H9 (cell line): ENCODE data around the gene ZNF683. TPM values are rescaled to one million over a fixed set of nuclear protein-coding genes. Genes with fewer than 3 reads are reported as not detected.

Experiments used
- DNase-seq: peaks from one replicate; pipeline ENCODE4 v3.0.0-alpha.2; 2017
- H2AFZ ChIP-seq: one replicate; pipeline ENCODE4 v1.6.1; 2013; ENCODE audit warnings: mild to moderate bottlenecking, low read length, control low read depth, moderate library complexity
- H2AK5ac ChIP-seq: 2 replicates; pipeline ENCODE4 v1.6.1; 2013; ENCODE audit warnings: low read length, control low read depth, mixed read lengths; ENCODE audit not compliant: insufficient read length
- H2BK120ac ChIP-seq: one replicate; pipeline ENCODE4 v1.6.1; 2013; ENCODE audit warnings: low read depth, mild to moderate bottlenecking, low read length, control low read depth, inconsistent platforms; ENCODE audit not compliant: poor library complexity, severe bottlenecking
- H2BK12ac ChIP-seq: 2 replicates; pipeline ENCODE4 v1.6.1; 2013; ENCODE audit warnings: low read length, control low read depth, mixed read lengths, low read depth; ENCODE audit not compliant: insufficient read length
- H2BK15ac ChIP-seq: 2 replicates; pipeline ENCODE4 v1.6.1; 2013; ENCODE audit warnings: low read depth, low read length, control low read depth
- H2BK20ac ChIP-seq: one replicate; pipeline ENCODE4 v1.6.1; 2013; ENCODE audit warnings: low read depth, mild to moderate bottlenecking, low read length, control low read depth, inconsistent platforms; ENCODE audit not compliant: poor library complexity, severe bottlenecking
- H2BK5ac ChIP-seq: 2 replicates; pipeline ENCODE4 v1.6.1; 2013; ENCODE audit warnings: low read length, control low read depth, mixed read lengths; ENCODE audit not compliant: insufficient read length
- H3K14ac ChIP-seq: 2 replicates; pipeline ENCODE4 v1.6.1; 2013; ENCODE audit warnings: low read length, control low read depth; ENCODE audit not compliant: insufficient read depth
- H3K18ac ChIP-seq: 2 replicates; pipeline ENCODE4 v1.6.1; 2013; ENCODE audit warnings: low read depth, mild to moderate bottlenecking, mixed read lengths, low read length, control low read depth; ENCODE audit not compliant: insufficient read length
- H3K23ac ChIP-seq: 2 replicates; pipeline ENCODE4 v1.6.1; 2013; ENCODE audit warnings: low read length, control low read depth, mixed read lengths, low read depth; ENCODE audit not compliant: insufficient read length
- H3K23me2 ChIP-seq: 2 replicates; pipeline ENCODE4 v1.6.1; 2013; ENCODE audit warnings: low read depth, mild to moderate bottlenecking, mixed read lengths, low read length, control low read depth; ENCODE audit not compliant: insufficient read length, poor library complexity, severe bottlenecking
- H3K27ac ChIP-seq: 2 replicates; pipeline ENCODE4 v1.5.1; 2013; ENCODE audit warnings: low read length, control low read depth, mixed read lengths, low read depth; ENCODE audit not compliant: insufficient read length
- H3K27me3 ChIP-seq: 2 replicates; pipeline ENCODE4 v1.6.1; 2013; ENCODE audit warnings: low read length, control low read depth, inconsistent platforms; ENCODE audit not compliant: insufficient read depth
- H3K4ac ChIP-seq: 2 replicates; pipeline ENCODE4 v1.6.1; 2013; ENCODE audit warnings: low read depth, mild to moderate bottlenecking, control low read depth, inconsistent platforms, low read length, moderate library complexity
- H3K4me1 ChIP-seq: 2 replicates; pipeline ENCODE4 v1.6.1; 2013; ENCODE audit warnings: low read length, control low read depth, inconsistent platforms; ENCODE audit not compliant: insufficient read depth
- H3K4me2 ChIP-seq: 2 replicates; pipeline ENCODE4 v1.6.1; 2013; ENCODE audit warnings: low read length, control low read depth, mixed read lengths; ENCODE audit not compliant: insufficient read length, insufficient read depth
- H3K56ac ChIP-seq: 2 replicates; pipeline ENCODE4 v1.6.1; 2013; ENCODE audit warnings: low read depth, mild to moderate bottlenecking, mixed read lengths, low read length, control low read depth; ENCODE audit not compliant: insufficient read length
- H3K79me1 ChIP-seq: 2 replicates; pipeline ENCODE4 v1.6.1; 2013; ENCODE audit warnings: low read depth, mild to moderate bottlenecking, moderate library complexity, low read length, control low read depth, inconsistent platforms; ENCODE audit not compliant: insufficient read depth, poor library complexity, severe bottlenecking
- H3K79me2 ChIP-seq: 2 replicates; pipeline ENCODE4 v1.6.1; 2013; ENCODE audit warnings: low read length, control low read depth, inconsistent platforms; ENCODE audit not compliant: insufficient read depth
- H3K9ac ChIP-seq: 2 replicates; pipeline ENCODE4 v1.6.1; 2013; ENCODE audit warnings: low read length, control low read depth, mixed read lengths; ENCODE audit not compliant: insufficient read length; ENCODE audit errors: extremely low read depth
- H3K9me3 ChIP-seq: one replicate; pipeline ENCODE4 v1.6.1; 2013; ENCODE audit warnings: low read depth, low read length, inconsistent platforms; ENCODE audit not compliant: control insufficient read depth
- H3T11ph ChIP-seq: one replicate; pipeline ENCODE4 v1.6.1; 2013; ENCODE audit warnings: mild to moderate bottlenecking, low read length, control low read depth, inconsistent platforms
- H4K20me1 ChIP-seq: one replicate; pipeline ENCODE4 v1.6.1; 2013; ENCODE audit not compliant: control insufficient read depth, insufficient read length, insufficient read depth
- H4K5ac ChIP-seq: 2 replicates; pipeline ENCODE4 v1.6.1; 2013; ENCODE audit warnings: low read depth, mild to moderate bottlenecking, mixed read lengths, low read length, control low read depth; ENCODE audit not compliant: insufficient read length
- H4K8ac ChIP-seq: replicated peaks from 2 replicates; pipeline ENCODE4 v1.6.1; 2013; ENCODE audit warnings: low read length, control low read depth, mixed read lengths, low read depth; ENCODE audit not compliant: insufficient read length
- H4K91ac ChIP-seq: 2 replicates; pipeline ENCODE4 v1.6.1; 2013; ENCODE audit warnings: low read depth, mild to moderate bottlenecking, moderate library complexity, mixed read lengths, low read length, control low read depth; ENCODE audit not compliant: insufficient read length
- H3K27ac Mint-ChIP-seq, 3 experiments: 2 replicates in 2 of 3; 3 replicates in 1 of 3; pipeline ENCODE4 v1.8.0; 2020 to 2021; ENCODE audit warnings: mixed read lengths in 3 of 3, mild to moderate bottlenecking in 1 of 3, moderate library complexity in 1 of 3
- H3K27me3 Mint-ChIP-seq: 2 replicates; pipeline ENCODE4 v1.8.0; 2021; ENCODE audit warnings: low read depth, mild to moderate bottlenecking, moderate library complexity, mixed read lengths
- H3K36me3 Mint-ChIP-seq, 3 experiments: 2 replicates in 2 of 3; 3 replicates in 1 of 3; pipeline ENCODE4 v1.8.0; 2020 to 2021; ENCODE audit warnings: low read depth in 3 of 3, mixed read lengths in 3 of 3; ENCODE audit not compliant: insufficient read depth in 1 of 3
- H3K4me1 Mint-ChIP-seq, 2 experiments: 2 replicates each; pipeline ENCODE4 v1.8.0; 2020; ENCODE audit warnings: mixed read lengths in 2 of 2
- H3K4me3 Mint-ChIP-seq, 2 experiments: 2 replicates in 1 of 2; 3 replicates in 1 of 2; pipeline ENCODE4 v1.8.0; 2020 to 2021; ENCODE audit warnings: mild to moderate bottlenecking in 2 of 2, mixed read lengths in 2 of 2, moderate library complexity in 1 of 2
- H3K9me3 Mint-ChIP-seq, 2 experiments: 2 replicates in 1 of 2; 3 replicates in 1 of 2; pipeline ENCODE4 v1.8.0; 2020; ENCODE audit warnings: mild to moderate bottlenecking in 2 of 2, mixed read lengths in 2 of 2, moderate library complexity in 1 of 2
- WGBS: extraction: QIAGEN DNeasy Blood & Tissue Kit; methylation state at CpG from one replicate; pipeline ENCODE4 v1.1.7; 2013; ENCODE audit warnings: missing lambda C conversion rate, low lambda C conversion rate, mixed read lengths; ENCODE audit not compliant: insufficient read length; ENCODE audit errors: extremely low coverage; 5-methylcytosine and 5-hydroxymethylcytosine counted together
- total RNA-seq: library from RNA; stranded (reverse); gene quantifications from 2 replicates; pipeline ENCODE4 v1.2.1, GENCODE V29; 2021
- TF ChIP-seq, protein P1 (sequence below): fragments of 200-600 bp; sonication (generic); conservative IDR thresholded peaks from 3 replicates; pipeline ENCODE4 v1.8.0; 2021; ENCODE audit warnings: antibody characterized with exemption, mild to moderate bottlenecking

The ZNF683 gene
- total RNA-seq, 1 experiment from 2014 or later = not detected

GRCh38 chr1:26340047-26340481, 32.5 kb downstream of the ZNF683 start:
- Histone ChIP-seq H3K79me2 (no peaks in the 10 kb centered on the region), H4K20me1 (no peaks in the 10 kb centered on the region), H3K14ac (no peak overlapping the region), H4K91ac (no peak overlapping the region), H3K27ac (no peak overlapping the region), H3K18ac (no peak overlapping the region), H3K23ac (no peak overlapping the region), H4K5ac (no peak overlapping the region), H3K56ac (no peak overlapping the region), H2BK12ac (no peak overlapping the region), H3K4me2 (no peak overlapping the region), H4K8ac (no peak overlapping the region), H2BK120ac (no peak overlapping the region), H2AFZ (no peak overlapping the region), H2BK20ac (no peak overlapping the region), H2AK5ac (no peak overlapping the region), H3T11ph (no peak overlapping the region), H3K4ac (no peak overlapping the region), H2BK15ac (no peak overlapping the region), H3K23me2 (peaks cover 4% of the 10 kb centered on the region), H3K27me3 (no peaks in the 10 kb centered on the region), H3K79me1 (no peaks in the 10 kb centered on the region), H3K9ac (no peak overlapping the region), H3K4me1 (no peaks in the 10 kb centered on the region; the same call in 1 of the 2 replicates), H3K9me3 (no peaks in the 10 kb centered on the region), H2BK5ac (no peak overlapping the region)
- H3K27me3 Mint-ChIP-seq = peaks cover 24% of the 10 kb centered on the region
- TF ChIP-seq, protein P1, sequence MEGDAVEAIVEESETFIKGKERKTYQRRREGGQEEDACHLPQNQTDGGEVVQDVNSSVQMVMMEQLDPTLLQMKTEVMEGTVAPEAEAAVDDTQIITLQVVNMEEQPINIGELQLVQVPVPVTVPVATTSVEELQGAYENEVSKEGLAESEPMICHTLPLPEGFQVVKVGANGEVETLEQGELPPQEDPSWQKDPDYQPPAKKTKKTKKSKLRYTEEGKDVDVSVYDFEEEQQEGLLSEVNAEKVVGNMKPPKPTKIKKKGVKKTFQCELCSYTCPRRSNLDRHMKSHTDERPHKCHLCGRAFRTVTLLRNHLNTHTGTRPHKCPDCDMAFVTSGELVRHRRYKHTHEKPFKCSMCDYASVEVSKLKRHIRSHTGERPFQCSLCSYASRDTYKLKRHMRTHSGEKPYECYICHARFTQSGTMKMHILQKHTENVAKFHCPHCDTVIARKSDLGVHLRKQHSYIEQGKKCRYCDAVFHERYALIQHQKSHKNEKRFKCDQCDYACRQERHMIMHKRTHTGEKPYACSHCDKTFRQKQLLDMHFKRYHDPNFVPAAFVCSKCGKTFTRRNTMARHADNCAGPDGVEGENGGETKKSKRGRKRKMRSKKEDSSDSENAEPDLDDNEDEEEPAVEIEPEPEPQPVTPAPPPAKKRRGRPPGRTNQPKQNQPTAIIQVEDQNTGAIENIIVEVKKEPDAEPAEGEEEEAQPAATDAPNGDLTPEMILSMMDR = no peak
- H3K36me3 Mint-ChIP-seq = peaks cover 0 to 2% (median 0%) of the 10 kb centered on the region in 3 experiments; a peak in 1 of 7 replicates
- H3K4me3 Mint-ChIP-seq = no peak overlapping the region
- WGBS = no CpG with 5 or more reads among the region's 4 CpGs
- H3K4me1 Mint-ChIP-seq = peaks cover 25 to 31% of the 10 kb centered on the region in 2 experiments
- no peaks in the 10 kb centered on the region for H3K9me3 Mint-ChIP-seq
- DNase-seq = no peak
- H3K27ac Mint-ChIP-seq = no peak overlapping the region
